HG02885 (cell line): ENCODE measurements around the gene STXBP4.

Experiments
- ATAC-seq: cut with Tn5 transposase; IDR thresholded peaks from one replicate; pipeline ENCODE4 v1.9.1; 2021; ENCODE audit warnings: mild to moderate bottlenecking; ENCODE audit not compliant: unreplicated experiment, poor library complexity

The STXBP4 gene

GRCh38 chr17:54968262-54968987 is at the start of gene STXBP4, which contains the start of gene COX11:
Gene STXBP4 (plus strand): TSS chr17:54968765. CDS start chr17:54986220, 17,455 bp downstream.
Gene COX11 (minus strand): TSS chr17:54968654. CDS start chr17:54968646, 8 bp downstream.
- peak; percentile 94 for ATAC-seq

- ATAC-seq = no peak
These were observed 49.1 kb upstream of the STXBP4 start for GRCh38 chr17:54919425-54919824.

GRCh38 chr17:54920819-54921218 is 47.7 kb upstream of the STXBP4 start:
- ATAC-seq = no peak

DNA sequence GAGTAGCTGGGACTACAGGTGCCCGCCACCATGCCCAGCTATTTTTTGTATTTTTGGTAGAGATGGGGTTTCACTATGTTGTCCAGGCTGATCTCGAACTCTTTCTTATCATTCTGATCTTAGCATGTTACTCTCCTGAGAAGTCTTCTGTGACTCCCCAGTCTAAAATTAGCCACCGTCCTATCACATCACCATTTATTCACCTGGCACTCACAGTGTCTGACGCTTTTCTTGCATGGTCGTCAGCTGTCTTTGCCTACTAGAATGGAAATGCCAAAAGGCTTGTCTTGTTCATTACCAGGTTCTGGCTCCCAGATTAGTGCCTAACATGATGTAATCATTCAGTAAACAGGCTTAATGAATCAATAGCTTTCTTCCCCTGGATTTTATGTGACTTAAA is 44.2 kb upstream of the STXBP4 start:
- no peak for ATAC-seq

- no peak for ATAC-seq
These were observed 41.0 kb upstream of the STXBP4 start for GRCh38 chr17:54927525-54927924.

GRCh38 chr17:54932711-54933110 is 35.9 kb upstream of the STXBP4 start:
- ATAC-seq = no peak

DNA sequence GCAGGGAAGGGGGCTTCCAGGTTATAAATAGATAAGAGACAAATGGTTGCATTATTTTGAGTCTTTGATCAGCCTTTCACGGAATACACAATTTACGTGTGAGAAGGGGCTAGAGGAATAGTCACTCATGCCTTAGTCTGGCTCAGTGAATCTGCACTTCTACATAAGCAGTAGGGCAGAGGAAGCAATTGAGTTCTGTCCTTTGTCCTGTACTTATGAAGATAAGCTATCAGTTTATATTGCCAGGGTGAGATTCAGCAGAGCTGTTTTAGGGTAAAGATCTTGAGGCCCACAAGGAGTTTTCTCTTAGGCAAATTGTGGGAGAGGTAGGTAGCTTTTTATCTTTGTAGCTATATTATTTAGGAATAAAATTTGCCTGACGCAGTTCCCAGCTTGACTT is 34.6 kb upstream of the STXBP4 start:
- ATAC-seq = no peak

GRCh38 chr17:54935471-54935870 is 33.1 kb upstream of the STXBP4 start:
- no peak for ATAC-seq

- ATAC-seq = no peak
These were observed 31.5 kb upstream of the STXBP4 start for GRCh38 chr17:54937018-54937417.

GRCh38 chr17:54937426-54937825 is 31.1 kb upstream of the STXBP4 start:
- ATAC-seq = no peak

GRCh38 chr17:54941285-54941684 is 27.3 kb upstream of the STXBP4 start:
- ATAC-seq = no peak

DNA sequence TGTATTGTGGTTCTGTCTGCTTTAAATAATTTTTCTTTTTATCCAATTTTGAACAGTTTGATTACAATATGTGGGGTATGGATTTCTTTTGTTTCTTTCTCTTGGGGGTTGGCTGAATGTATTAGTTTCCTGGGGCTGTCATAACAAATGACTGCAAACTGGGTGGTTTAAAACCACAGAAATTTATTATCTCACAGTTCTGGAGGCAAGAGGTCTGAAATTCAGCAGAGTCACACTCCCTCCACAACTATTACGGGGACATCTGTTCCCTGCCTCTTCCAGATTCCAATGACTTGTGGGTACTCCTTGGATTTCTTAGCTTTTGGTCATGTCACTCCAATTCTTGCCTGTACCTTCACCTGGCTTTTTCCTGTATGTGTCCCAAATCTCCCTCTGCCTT is 23.8 kb upstream of the STXBP4 start:
- ATAC-seq = no peak

DNA sequence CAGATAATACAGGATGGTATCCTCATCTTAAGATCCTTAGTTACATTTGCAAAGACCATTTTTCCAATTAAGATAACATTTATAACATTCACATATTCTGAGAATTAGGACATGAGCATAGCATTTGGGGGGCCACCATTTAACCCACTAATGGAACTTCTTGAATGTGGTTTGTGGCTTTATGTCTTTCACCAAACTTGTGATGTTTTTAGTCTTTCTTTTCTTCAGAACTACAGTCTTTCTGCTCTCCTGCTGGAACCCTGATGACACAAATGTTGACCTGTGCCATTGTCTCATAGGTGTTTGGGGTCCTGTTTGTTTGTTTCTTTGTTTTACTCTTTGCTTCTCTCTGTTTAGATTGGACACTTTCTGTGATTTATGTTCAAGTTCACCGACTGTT is 23.3 kb upstream of the STXBP4 start:
- no peak for ATAC-seq

- ATAC-seq = no peak
These were observed 22.9 kb upstream of the STXBP4 start for GRCh38 chr17:54945671-54946070.

- no peak for ATAC-seq
These were observed 21.2 kb upstream of the STXBP4 start for GRCh38 chr17:54947396-54947795.

DNA sequence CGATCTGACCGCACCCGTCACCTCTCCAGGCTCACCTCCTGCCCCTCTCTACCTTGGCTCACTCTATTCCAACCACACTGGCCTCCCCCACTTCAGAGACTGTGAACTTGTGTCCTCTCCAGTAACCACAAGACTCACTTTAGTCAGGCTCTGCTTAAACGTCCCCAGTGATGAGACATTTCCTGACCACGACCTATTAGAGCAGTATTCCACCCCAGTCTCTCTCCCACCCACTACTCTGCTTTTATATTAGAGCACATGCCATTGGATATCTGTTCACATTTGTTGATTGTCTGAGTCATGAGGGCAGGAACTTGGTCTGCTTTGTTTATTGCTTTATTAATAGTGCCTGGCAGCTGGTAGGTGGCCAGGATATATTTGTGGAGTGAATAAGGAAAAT is 20.2 kb upstream of the STXBP4 start:
- ATAC-seq = peak; percentile 44

- ATAC-seq = no peak
These were observed 18.4 kb upstream of the STXBP4 start for GRCh38 chr17:54950116-54950515.

GRCh38 chr17:54951286-54951685 is 17.3 kb upstream of the STXBP4 start:
- ATAC-seq = no peak

DNA sequence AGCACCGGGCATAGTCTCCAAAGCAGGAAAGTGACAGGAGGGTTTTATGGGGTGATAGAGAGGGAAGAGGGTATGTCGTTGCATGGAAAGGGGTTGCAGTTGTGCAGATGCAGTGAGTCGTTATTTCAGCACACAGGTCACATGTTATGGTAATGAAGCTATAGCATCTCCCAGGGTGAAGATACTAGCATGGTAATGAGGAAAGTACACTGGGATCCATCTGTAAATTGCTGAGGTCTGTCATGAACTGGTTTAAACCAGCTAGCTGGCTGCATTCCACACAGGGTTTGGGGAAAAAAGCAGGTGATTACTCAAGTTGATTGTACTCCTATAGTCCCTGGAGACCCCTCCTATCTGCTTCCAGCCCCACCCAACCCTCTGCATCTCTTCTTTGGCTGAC is 11.8 kb upstream of the STXBP4 start:
- no peak for ATAC-seq

DNA sequence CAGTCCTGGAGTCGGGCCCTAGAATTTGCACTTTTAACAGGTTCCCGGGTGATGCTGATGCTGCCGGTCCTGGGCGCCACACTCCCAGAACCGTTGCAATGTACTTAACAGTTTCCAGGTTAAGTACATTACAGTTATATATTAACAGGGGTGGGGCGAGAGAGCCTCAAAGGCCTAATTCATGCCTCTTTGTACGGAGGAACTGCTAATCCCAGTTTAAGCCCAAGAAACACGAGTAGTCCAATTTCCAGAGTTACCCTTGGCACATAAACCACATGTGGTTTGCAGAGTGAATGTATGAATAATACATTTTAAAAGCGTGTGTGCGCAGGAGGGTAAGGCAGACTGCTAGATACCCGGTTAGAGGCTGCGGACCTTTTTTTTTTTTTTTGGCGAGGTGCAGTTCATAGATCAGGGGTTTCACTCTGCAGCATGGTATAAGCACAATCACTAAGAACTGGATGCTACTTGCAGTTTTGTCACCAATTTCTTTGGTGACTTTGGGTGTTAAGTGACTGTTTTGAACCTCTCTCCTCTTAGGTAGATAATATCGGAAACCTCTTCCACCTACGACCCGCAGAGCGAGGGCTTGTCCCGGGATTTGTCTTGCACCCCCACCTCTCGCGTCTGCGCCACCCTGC is 824 bp upstream of the STXBP4 start:
- peak; percentile 16 for ATAC-seq

GRCh38 chr17:54968988-54969332 is 395 bp downstream of the STXBP4 start:
- peak; percentile 34 for ATAC-seq
